ENCODE results near the gene HNRNPA1. TPM values are rescaled to one million over a fixed set of nuclear protein-coding genes. Genes with fewer than 3 reads are reported as not detected.
A peak's percentile ranks its signal among the peaks of the same experiment; 100 is the strongest.

The HNRNPA1 gene
- total and polyA plus RNA-seq, 9 of the 15 experiments (the other 6 are each of a cell fraction or from before 2014, with no cell fraction given): 1,166 to 2,703 (median 1,815) TPM

DNA sequence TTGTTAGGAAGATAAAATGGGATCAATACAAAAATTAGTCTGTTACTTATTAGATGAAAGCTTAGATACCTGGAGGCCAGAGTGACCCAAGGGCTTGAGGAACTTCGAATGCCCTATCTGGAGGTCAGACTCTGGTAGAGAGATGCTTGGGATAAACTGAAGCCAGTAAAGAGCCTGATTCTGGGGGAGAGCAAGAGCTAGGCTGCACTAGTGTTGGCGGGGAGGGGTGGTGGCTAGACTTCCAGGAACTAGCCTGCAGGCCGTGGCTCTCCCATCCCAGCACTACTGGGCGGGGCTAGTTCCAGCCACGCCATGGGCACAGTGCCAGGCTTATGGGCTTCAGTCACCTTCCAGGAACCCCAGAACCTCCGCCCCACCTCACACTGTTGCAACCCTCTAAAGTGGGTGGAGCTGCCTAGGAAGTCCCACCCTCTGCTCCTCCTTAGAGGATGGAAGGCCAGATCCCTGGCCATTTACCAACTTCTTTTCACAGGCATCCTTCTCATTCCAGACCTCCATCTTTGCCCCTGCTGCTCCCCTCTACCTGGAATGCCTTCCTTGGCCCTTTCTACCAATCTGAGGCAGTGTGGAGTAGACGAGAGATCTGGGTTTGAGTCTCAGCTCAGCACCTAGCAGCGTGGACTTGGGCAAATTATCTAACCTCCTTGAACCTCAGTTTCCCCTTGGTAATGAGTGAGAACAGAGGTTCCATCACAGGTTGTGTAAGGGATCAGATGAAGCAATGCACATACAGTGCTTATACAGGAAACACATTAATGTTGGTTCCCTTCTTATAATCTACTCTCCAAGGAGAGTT is 26.6 kb downstream of the HNRNPA1 start (continued):
- TF ChIP-seq, protein P1, sequence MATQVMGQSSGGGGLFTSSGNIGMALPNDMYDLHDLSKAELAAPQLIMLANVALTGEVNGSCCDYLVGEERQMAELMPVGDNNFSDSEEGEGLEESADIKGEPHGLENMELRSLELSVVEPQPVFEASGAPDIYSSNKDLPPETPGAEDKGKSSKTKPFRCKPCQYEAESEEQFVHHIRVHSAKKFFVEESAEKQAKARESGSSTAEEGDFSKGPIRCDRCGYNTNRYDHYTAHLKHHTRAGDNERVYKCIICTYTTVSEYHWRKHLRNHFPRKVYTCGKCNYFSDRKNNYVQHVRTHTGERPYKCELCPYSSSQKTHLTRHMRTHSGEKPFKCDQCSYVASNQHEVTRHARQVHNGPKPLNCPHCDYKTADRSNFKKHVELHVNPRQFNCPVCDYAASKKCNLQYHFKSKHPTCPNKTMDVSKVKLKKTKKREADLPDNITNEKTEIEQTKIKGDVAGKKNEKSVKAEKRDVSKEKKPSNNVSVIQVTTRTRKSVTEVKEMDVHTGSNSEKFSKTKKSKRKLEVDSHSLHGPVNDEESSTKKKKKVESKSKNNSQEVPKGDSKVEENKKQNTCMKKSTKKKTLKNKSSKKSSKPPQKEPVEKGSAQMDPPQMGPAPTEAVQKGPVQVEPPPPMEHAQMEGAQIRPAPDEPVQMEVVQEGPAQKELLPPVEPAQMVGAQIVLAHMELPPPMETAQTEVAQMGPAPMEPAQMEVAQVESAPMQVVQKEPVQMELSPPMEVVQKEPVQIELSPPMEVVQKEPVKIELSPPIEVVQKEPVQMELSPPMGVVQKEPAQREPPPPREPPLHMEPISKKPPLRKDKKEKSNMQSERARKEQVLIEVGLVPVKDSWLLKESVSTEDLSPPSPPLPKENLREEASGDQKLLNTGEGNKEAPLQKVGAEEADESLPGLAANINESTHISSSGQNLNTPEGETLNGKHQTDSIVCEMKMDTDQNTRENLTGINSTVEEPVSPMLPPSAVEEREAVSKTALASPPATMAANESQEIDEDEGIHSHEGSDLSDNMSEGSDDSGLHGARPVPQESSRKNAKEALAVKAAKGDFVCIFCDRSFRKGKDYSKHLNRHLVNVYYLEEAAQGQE (IDR thresholded peaks at IDR 0.05; ENCODE audit: borderline replicate concordance): peak; percentile 28; the same call in 1 of the 2 replicates
- TF ChIP-seq, protein P1 (CRISPR knock-in tag; IDR thresholded peaks at IDR 0.05; ENCODE audit: low read depth): no peak
- TF ChIP-seq, protein P2, sequence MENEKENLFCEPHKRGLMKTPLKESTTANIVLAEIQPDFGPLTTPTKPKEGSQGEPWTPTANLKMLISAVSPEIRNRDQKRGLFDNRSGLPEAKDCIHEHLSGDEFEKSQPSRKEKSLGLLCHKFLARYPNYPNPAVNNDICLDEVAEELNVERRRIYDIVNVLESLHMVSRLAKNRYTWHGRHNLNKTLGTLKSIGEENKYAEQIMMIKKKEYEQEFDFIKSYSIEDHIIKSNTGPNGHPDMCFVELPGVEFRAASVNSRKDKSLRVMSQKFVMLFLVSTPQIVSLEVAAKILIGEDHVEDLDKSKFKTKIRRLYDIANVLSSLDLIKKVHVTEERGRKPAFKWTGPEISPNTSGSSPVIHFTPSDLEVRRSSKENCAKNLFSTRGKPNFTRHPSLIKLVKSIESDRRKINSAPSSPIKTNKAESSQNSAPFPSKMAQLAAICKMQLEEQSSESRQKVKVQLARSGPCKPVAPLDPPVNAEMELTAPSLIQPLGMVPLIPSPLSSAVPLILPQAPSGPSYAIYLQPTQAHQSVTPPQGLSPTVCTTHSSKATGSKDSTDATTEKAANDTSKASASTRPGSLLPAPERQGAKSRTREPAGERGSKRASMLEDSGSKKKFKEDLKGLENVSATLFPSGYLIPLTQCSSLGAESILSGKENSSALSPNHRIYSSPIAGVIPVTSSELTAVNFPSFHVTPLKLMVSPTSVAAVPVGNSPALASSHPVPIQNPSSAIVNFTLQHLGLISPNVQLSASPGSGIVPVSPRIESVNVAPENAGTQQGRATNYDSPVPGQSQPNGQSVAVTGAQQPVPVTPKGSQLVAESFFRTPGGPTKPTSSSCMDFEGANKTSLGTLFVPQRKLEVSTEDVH (IDR thresholded peaks at IDR 0.05; ENCODE audit: low read depth, partially characterized antibody): peak; percentile 18
- TF ChIP-seq HBP1 (CRISPR knock-in tag; IDR thresholded peaks at IDR 0.05) (no peak), ARID3B (CRISPR knock-in tag; IDR thresholded peaks at IDR 0.05; ENCODE audit: borderline replicate concordance) (no peak), ZNF780A (CRISPR knock-in tag; IDR thresholded peaks at IDR 0.05) (no peak), KLF10 (CRISPR knock-in tag; IDR thresholded peaks at IDR 0.05) (no peak), NCOR1 (IDR thresholded peaks at IDR 0.05) (peak; percentile 64), PML (IDR thresholded peaks at IDR 0.05; ENCODE audit: low read length) (peak; percentile 51; the same call in 1 of the 2 replicates), ZNF766 (CRISPR knock-in tag; conservative IDR thresholded peaks at IDR 0.05) (peak; percentile 99), NFIC (IDR thresholded peaks at IDR 0.05) (peak; percentile 99), GTF2B (IDR thresholded peaks at IDR 0.05; ENCODE audit: extremely low read depth, insufficient read length) (no peak)

Data from K562 (cell line).